ENCODE measurements around the gene CLNK.

Gene CLNK

GRCh38 chr4:10608501-10609219 lies 75.9 kb downstream of the CLNK start:
- DNase-seq: peak in 1 of 4 experiments; percentile 6

- no peak for DNase-seq
Measured at GRCh38 chr4:10607206-10607605, 77.4 kb downstream of the CLNK start.

- no peak for DNase-seq
Measured at GRCh38 chr4:10606483-10607155, 77.9 kb downstream of the CLNK start.

GRCh38 chr4:10605746-10606482 lies 78.7 kb downstream of the CLNK start:
- no peak for DNase-seq

- DNase-seq: no peak
Measured at GRCh38 chr4:10605031-10605430, 79.5 kb downstream of the CLNK start.

- DNase-seq: peak in 1 of 4 experiments; percentile 9
Measured at GRCh38 chr4:10599574-10599973, 85.0 kb downstream of the CLNK start.

GRCh38 chr4:10598829-10599228 lies 85.7 kb downstream of the CLNK start:
- no peak for DNase-seq

- no peak for DNase-seq
Measured at GRCh38 chr4:10596586-10597290, 87.8 kb downstream of the CLNK start.

GRCh38 chr4:10593130-10593529 lies 91.4 kb downstream of the CLNK start:
- no peak for DNase-seq

GRCh38 chr4:10590896-10591295 lies 93.7 kb downstream of the CLNK start:
- DNase-seq: no peak

- DNase-seq: no peak
Measured at GRCh38 chr4:10589799-10590198, 94.8 kb downstream of the CLNK start.

- DNase-seq: no peak
Measured at GRCh38 chr4:10589321-10589720, 95.2 kb downstream of the CLNK start.

GRCh38 chr4:10587697-10588096 lies 96.9 kb downstream of the CLNK start:
- DNase-seq: no peak

- no peak for DNase-seq
Measured at GRCh38 chr4:10587296-10587695, 97.3 kb downstream of the CLNK start.

- peak; percentile 69 to 88 (median 80) for DNase-seq
Measured at GRCh38 chr4:10584042-10584441, 100.5 kb downstream of the CLNK start.

- DNase-seq: no peak
Measured at GRCh38 chr4:10582951-10583350, 101.6 kb downstream of the CLNK start.

- DNase-seq: peak; percentile 54 to 73 (median 56)
Measured at GRCh38 chr4:10582059-10582686, 102.4 kb downstream of the CLNK start.

- no peak for DNase-seq
Measured at GRCh38 chr4:10581022-10581421, 103.5 kb downstream of the CLNK start.

- no peak for DNase-seq
Measured at GRCh38 chr4:10579648-10580047, 104.9 kb downstream of the CLNK start.

- no peak for DNase-seq
Measured at GRCh38 chr4:10577508-10578426, 106.8 kb downstream of the CLNK start.

GRCh38 chr4:10577018-10577417 lies 107.5 kb downstream of the CLNK start:
- no peak for DNase-seq

Measured in suppressor macrophage (primary cell).